Neural crest cell (in vitro differentiated cells): Measurements from ENCODE around the gene FARSB. TPM values are rescaled to one million over a fixed set of nuclear protein-coding genes. Genes with fewer than 3 reads are reported as not detected.

Experiments
- DNase-seq: peaks from one replicate; pipeline ENCODE4 v3.0.0; 2021; ENCODE audit warnings: low read depth, mixed read lengths, low spot score
- H3K27ac Mint-ChIP-seq: one replicate; pipeline ENCODE4 v1.8.0; 2021; ENCODE audit warnings: mild to moderate bottlenecking, mixed read lengths; ENCODE audit not compliant: unreplicated experiment
- H3K27me3 Mint-ChIP-seq: 2 replicates; pipeline ENCODE4 v1.8.0; 2021; ENCODE audit warnings: low read depth, mild to moderate bottlenecking, mixed read lengths
- H3K36me3 Mint-ChIP-seq: 2 replicates; pipeline ENCODE4 v1.8.0; 2021; ENCODE audit warnings: low read depth, mild to moderate bottlenecking, mixed read lengths
- H3K4me1 Mint-ChIP-seq: 2 replicates; pipeline ENCODE4 v1.8.0; 2021; ENCODE audit warnings: mixed read lengths
- H3K4me3 Mint-ChIP-seq: one replicate; pipeline ENCODE4 v1.8.0; 2021; ENCODE audit warnings: mild to moderate bottlenecking, mixed read lengths
- H3K9me3 Mint-ChIP-seq: 2 replicates; pipeline ENCODE4 v1.8.0; 2021; ENCODE audit warnings: mixed read lengths
- total RNA-seq: library from RNA; stranded (reverse); gene quantifications from 2 replicates; pipeline ENCODE4 v1.2.1, GENCODE V29; 2021
- TF ChIP-seq, protein P1 (sequence below): fragments of 200-600 bp; sonication (generic); conservative IDR thresholded peaks from 2 replicates; pipeline ENCODE4 v1.5.0; 2021; ENCODE audit warnings: antibody characterized with exemption, mild to moderate bottlenecking

FARSB gene
- total RNA-seq, 1 donor from 2014 or later, result 38.7 TPM

DNA sequence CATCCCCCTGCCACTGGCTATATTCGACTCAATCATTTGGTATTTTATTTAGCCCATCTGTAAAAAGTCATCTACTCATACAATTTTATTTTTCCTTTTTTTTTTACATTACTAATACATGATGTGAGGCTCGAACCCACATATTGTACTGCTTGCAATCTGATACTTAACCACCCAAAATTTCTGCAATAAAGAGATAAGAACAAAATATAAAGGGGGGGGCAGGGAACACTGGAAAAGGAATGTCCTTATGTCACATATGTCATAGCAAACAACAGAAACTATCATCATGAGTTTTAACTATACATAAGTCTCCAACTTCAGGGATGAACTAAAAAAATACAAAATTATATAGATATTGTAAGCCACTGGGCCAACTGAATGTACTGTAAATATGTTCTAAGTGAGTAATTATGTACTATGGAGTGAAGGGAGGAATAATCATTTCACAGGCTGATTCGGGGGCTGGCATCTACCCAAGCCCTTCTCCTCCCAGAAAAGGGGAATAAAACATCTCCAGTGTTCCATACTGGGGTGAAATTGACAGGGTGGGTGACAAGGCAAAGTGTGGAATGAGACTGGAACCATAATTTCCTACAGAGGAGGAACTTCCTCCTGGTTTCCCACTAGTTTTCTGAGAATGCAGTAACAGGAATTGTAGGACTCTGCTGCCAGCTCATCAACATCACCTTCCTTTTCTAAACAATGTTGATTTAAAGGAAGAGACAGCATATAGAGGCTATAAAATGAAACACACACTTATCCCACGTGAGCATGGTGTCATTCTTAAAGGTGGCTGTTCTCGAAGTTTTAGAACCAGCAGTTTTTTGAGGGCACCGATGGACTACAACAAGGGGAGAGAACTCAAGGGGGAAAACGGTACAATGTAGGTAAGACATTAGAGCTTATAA is 79.5 kb downstream of the FARSB start:
- Mint-ChIP-seq H3K36me3 (peaks cover 10% of the 10 kb centered on the region), H3K4me1 (peaks cover 6% of the 10 kb centered on the region), H3K27me3 (no peaks in the 10 kb centered on the region), H3K4me3 (no peak overlapping the region), H3K9me3 (no peaks in the 10 kb centered on the region), H3K27ac (no peak overlapping the region)
- TF ChIP-seq, protein P1, sequence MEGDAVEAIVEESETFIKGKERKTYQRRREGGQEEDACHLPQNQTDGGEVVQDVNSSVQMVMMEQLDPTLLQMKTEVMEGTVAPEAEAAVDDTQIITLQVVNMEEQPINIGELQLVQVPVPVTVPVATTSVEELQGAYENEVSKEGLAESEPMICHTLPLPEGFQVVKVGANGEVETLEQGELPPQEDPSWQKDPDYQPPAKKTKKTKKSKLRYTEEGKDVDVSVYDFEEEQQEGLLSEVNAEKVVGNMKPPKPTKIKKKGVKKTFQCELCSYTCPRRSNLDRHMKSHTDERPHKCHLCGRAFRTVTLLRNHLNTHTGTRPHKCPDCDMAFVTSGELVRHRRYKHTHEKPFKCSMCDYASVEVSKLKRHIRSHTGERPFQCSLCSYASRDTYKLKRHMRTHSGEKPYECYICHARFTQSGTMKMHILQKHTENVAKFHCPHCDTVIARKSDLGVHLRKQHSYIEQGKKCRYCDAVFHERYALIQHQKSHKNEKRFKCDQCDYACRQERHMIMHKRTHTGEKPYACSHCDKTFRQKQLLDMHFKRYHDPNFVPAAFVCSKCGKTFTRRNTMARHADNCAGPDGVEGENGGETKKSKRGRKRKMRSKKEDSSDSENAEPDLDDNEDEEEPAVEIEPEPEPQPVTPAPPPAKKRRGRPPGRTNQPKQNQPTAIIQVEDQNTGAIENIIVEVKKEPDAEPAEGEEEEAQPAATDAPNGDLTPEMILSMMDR, result no peak
- no peak for DNase-seq

DNA sequence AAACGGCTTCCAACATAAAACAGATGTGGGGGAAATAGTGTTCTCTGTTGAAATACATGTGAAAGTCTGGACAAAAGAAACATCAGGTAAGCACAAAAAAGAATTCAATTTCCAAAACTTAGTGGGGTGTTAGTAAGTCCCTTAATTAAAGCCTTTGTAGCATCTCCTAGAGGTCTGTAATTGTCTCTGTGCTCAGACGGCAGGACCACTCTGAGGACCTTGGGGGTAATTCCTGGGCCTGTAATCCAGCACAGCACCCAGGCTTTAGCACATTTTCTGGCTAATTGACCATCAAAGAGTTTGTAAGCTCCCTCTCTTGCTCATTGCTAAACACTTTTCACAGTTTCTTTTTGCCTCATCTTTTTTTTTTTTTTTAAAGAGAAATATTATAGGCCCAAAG is 80.3 kb downstream of the FARSB start:
- Mint-ChIP-seq H3K9me3 (no peaks in the 10 kb centered on the region), H3K4me1 (peaks cover 6% of the 10 kb centered on the region)
- DNase-seq, result no peak

DNA sequence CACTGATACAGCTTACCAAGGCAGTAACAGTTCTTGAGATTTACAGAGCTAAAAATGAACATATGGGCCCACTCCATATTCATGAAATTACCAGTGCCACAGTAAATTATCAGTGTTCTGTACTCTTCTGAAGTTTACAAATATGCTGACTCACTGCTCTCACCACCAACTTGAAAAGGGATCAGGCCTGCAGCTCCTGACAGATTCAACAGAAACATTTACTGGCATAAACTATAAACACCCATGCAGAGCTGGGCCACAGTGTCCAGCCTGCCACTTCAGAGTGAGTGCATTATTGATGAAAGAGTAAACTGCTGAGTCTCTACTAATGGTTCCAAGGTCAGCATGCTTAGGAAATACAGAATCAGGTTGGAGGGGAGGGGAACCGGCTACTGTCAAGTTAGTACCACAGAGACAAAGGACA is 83.1 kb downstream of the FARSB start:
- H3K27ac Mint-ChIP-seq, result peak overlapping the region; percentile 83
- H3K36me3 Mint-ChIP-seq, result peaks cover 16% of the 10 kb centered on the region
- no peak overlapping the region for H3K4me3 Mint-ChIP-seq

More for the DNA sequence above, 80.3 kb downstream of the FARSB start:
- Mint-ChIP-seq H3K27ac (no peak overlapping the region), H3K27me3 (no peaks in the 10 kb centered on the region), H3K36me3 (peaks cover 13% of the 10 kb centered on the region), H3K4me3 (no peak overlapping the region)
- TF ChIP-seq, protein P1, result no peak

DNA sequence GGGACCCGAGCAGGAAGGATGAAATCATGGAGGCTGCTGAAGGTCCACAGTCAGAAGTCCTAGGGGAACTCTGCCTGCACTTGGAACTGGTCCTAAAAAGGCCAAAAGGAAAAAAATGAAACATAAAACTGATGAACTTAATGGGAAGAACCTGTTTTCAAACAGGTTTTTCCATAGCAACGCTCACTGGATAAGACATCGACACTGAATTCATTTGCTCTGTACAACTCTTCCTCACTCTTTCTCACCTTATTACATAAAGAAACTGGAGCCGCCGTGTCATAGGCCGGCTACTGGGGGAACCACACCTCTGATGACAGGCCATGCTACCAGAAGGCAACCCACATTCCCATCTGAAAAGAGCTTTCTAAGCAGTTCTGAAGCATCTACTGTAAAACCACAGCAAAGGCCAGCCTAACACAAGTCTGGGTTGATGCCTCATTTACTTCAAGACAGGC is 83.6 kb downstream of the FARSB start:
- TF ChIP-seq, protein P1, result no peak
- DNase-seq, result no peak
- Mint-ChIP-seq H3K27me3 (no peaks in the 10 kb centered on the region), H3K4me1 (peaks cover 6% of the 10 kb centered on the region), H3K36me3 (peaks cover 16% of the 10 kb centered on the region), H3K27ac (peak overlapping the region; percentile 83), H3K4me3 (no peak overlapping the region), H3K9me3 (no peaks in the 10 kb centered on the region)

More for the DNA sequence above, 83.1 kb downstream of the FARSB start:
- Mint-ChIP-seq H3K4me1 (peaks cover 6% of the 10 kb centered on the region), H3K27me3 (no peaks in the 10 kb centered on the region), H3K9me3 (no peaks in the 10 kb centered on the region)
- TF ChIP-seq, protein P1, result no peak
- DNase-seq, result no peak

DNA sequence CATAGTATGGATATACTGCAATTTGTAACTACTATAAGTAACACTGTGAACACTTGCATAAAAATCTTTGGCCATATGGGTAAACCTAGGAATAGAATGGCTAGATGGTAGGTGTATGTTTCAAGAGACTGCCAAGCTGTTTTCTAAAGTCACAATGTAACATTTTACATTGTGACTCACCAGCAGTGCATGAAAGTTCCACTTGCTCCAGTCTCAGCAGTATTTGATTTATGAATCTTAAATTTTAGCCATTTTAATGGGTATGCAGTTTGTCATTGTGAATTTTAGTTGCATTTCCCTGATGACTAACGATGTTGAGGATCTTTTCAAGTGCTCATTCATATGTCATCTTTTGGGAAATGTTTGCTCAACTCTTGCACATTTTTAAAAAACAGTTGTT is 86.1 kb downstream of the FARSB start:
- Mint-ChIP-seq H3K9me3 (no peaks in the 10 kb centered on the region), H3K4me1 (peaks cover 6% of the 10 kb centered on the region), H3K4me3 (no peak overlapping the region), H3K27me3 (no peaks in the 10 kb centered on the region), H3K36me3 (peaks cover 18% of the 10 kb centered on the region), H3K27ac (no peak overlapping the region)
- no peak for DNase-seq
- TF ChIP-seq, protein P1, result no peak
